Neural crest cell (in vitro differentiated cells): ENCODE measurements around the gene HSPA8. TPM values are rescaled to one million over a fixed set of nuclear protein-coding genes. Genes with fewer than 3 reads are reported as not detected.

ENCODE experiments used
- DNase-seq: peaks from one replicate; pipeline ENCODE4 v3.0.0; 2021; ENCODE audit warnings: low read depth, mixed read lengths, low spot score
- H3K27ac Mint-ChIP-seq: one replicate; pipeline ENCODE4 v1.8.0; 2021; ENCODE audit warnings: mild to moderate bottlenecking, mixed read lengths; ENCODE audit not compliant: unreplicated experiment
- H3K27me3 Mint-ChIP-seq: 2 replicates; pipeline ENCODE4 v1.8.0; 2021; ENCODE audit warnings: low read depth, mild to moderate bottlenecking, mixed read lengths
- H3K36me3 Mint-ChIP-seq: 2 replicates; pipeline ENCODE4 v1.8.0; 2021; ENCODE audit warnings: low read depth, mild to moderate bottlenecking, mixed read lengths
- H3K4me1 Mint-ChIP-seq: 2 replicates; pipeline ENCODE4 v1.8.0; 2021; ENCODE audit warnings: mixed read lengths
- H3K4me3 Mint-ChIP-seq: one replicate; pipeline ENCODE4 v1.8.0; 2021; ENCODE audit warnings: mild to moderate bottlenecking, mixed read lengths
- H3K9me3 Mint-ChIP-seq: 2 replicates; pipeline ENCODE4 v1.8.0; 2021; ENCODE audit warnings: mixed read lengths
- CTCF ChIP-seq: fragments of 200-600 bp; sonication (generic); conservative IDR thresholded peaks from 2 replicates; pipeline ENCODE4 v1.5.0; 2021; ENCODE audit warnings: antibody characterized with exemption, mild to moderate bottlenecking
- total RNA-seq: library from RNA; stranded (reverse); gene quantifications from 2 replicates; pipeline ENCODE4 v1.2.1, GENCODE V29; 2021

The HSPA8 gene
- total RNA-seq, 1 donor from 2014 or later = 1,559 TPM

- no peak for DNase-seq
- peaks cover 5% of the 10 kb centered on the region for H3K36me3 Mint-ChIP-seq
- H3K27me3 Mint-ChIP-seq = no peaks in the 10 kb centered on the region
- no peak for TF ChIP-seq CTCF
- no peaks in the 10 kb centered on the region for H3K4me1 Mint-ChIP-seq
- H3K4me3 Mint-ChIP-seq = no peak overlapping the region
- no peak overlapping the region for H3K27ac Mint-ChIP-seq
- H3K9me3 Mint-ChIP-seq = no peaks in the 10 kb centered on the region
These were observed 14.5 kb upstream of the HSPA8 start for GRCh38 chr11:123076484-123076883.

- Mint-ChIP-seq H3K4me1 (peaks cover 2% of the 10 kb centered on the region), H3K27ac (no peak overlapping the region), H3K4me3 (no peak overlapping the region), H3K27me3 (no peaks in the 10 kb centered on the region), H3K9me3 (no peaks in the 10 kb centered on the region), H3K36me3 (peaks cover 5% of the 10 kb centered on the region)
- no peak for TF ChIP-seq CTCF
- DNase-seq = no peak
These were observed 11.6 kb upstream of the HSPA8 start for GRCh38 chr11:123073343-123074057.

GRCh38 chr11:123072762-123073161 is 10.8 kb upstream of the HSPA8 start:
- no peaks in the 10 kb centered on the region for H3K9me3 Mint-ChIP-seq
- H3K36me3 Mint-ChIP-seq = peaks cover 5% of the 10 kb centered on the region
- no peaks in the 10 kb centered on the region for H3K27me3 Mint-ChIP-seq
- H3K4me3 Mint-ChIP-seq = no peak overlapping the region
- peaks cover 3% of the 10 kb centered on the region for H3K4me1 Mint-ChIP-seq
- TF ChIP-seq CTCF = no peak
- H3K27ac Mint-ChIP-seq = no peak overlapping the region
- DNase-seq = no peak

- Mint-ChIP-seq H3K4me3 (no peak overlapping the region), H3K9me3 (no peaks in the 10 kb centered on the region), H3K4me1 (peaks cover 3% of the 10 kb centered on the region), H3K36me3 (peaks cover 5% of the 10 kb centered on the region), H3K27ac (no peak overlapping the region), H3K27me3 (no peaks in the 10 kb centered on the region)
- TF ChIP-seq CTCF = no peak
- no peak for DNase-seq
These were observed 10.4 kb upstream of the HSPA8 start for GRCh38 chr11:123072332-123072761.

- Mint-ChIP-seq H3K4me1 (peaks cover 11% of the 10 kb centered on the region), H3K36me3 (peaks cover 8% of the 10 kb centered on the region), H3K4me3 (no peak overlapping the region), H3K27ac (no peak overlapping the region), H3K9me3 (no peaks in the 10 kb centered on the region), H3K27me3 (no peaks in the 10 kb centered on the region)
- TF ChIP-seq CTCF = no peak
- DNase-seq = no peak
These were observed 8.2 kb upstream of the HSPA8 start for GRCh38 chr11:123069908-123070821.
